Right forelimb (tissue), 1 donor: ENCODE results near the gene ASIC2.

Experiments used
- DNase-seq: peaks from one replicate; pipeline ENCODE4 v3.0.0-alpha.2; 2018

The ASIC2 gene

GRCh38 chr17:33242375-33243124, 50.5 kb downstream of the ASIC2 start:
- DNase-seq, result no peak

GRCh38 chr17:33241390-33241789, 51.7 kb downstream of the ASIC2 start:
- no peak for DNase-seq

- DNase-seq, result no peak
These were observed 52.7 kb downstream of the ASIC2 start for GRCh38 chr17:33240362-33240761.

GRCh38 chr17:33239702-33240101, 53.4 kb downstream of the ASIC2 start:
- DNase-seq, result no peak

- peak; percentile 47 for DNase-seq
These were observed 58.0 kb downstream of the ASIC2 start for GRCh38 chr17:33234930-33235685.

- no peak for DNase-seq
These were observed 58.9 kb downstream of the ASIC2 start for GRCh38 chr17:33234233-33234632.

GRCh38 chr17:33233811-33234177, 59.3 kb downstream of the ASIC2 start:
- no peak for DNase-seq

- no peak for DNase-seq
These were observed 63.6 kb downstream of the ASIC2 start for GRCh38 chr17:33229499-33229898.

GRCh38 chr17:33229028-33229427, 64.1 kb downstream of the ASIC2 start:
- DNase-seq, result no peak

GRCh38 chr17:33228548-33228947, 64.5 kb downstream of the ASIC2 start:
- no peak for DNase-seq

- DNase-seq, result no peak
These were observed 65.2 kb downstream of the ASIC2 start for GRCh38 chr17:33227911-33228310.

- no peak for DNase-seq
These were observed 67.1 kb downstream of the ASIC2 start for GRCh38 chr17:33225994-33226393.

GRCh38 chr17:33225509-33225908, 67.6 kb downstream of the ASIC2 start:
- DNase-seq, result no peak

GRCh38 chr17:33220036-33220435, 73.1 kb downstream of the ASIC2 start:
- no peak for DNase-seq

- no peak for DNase-seq
These were observed 74.1 kb downstream of the ASIC2 start for GRCh38 chr17:33218698-33219601.

GRCh38 chr17:33217891-33218290, 75.2 kb downstream of the ASIC2 start:
- DNase-seq, result no peak

GRCh38 chr17:33214996-33215395, 78.1 kb downstream of the ASIC2 start:
- no peak for DNase-seq

GRCh38 chr17:33210285-33210684, 82.8 kb downstream of the ASIC2 start:
- DNase-seq, result no peak

GRCh38 chr17:33209671-33210070, 83.4 kb downstream of the ASIC2 start:
- no peak for DNase-seq

GRCh38 chr17:33207231-33207630, 85.9 kb downstream of the ASIC2 start:
- DNase-seq, result no peak

- no peak for DNase-seq
These were observed 87.5 kb downstream of the ASIC2 start for GRCh38 chr17:33205552-33205951.

- DNase-seq, result no peak
These were observed 88.4 kb downstream of the ASIC2 start for GRCh38 chr17:33204701-33205100.

- DNase-seq, result no peak
These were observed 88.9 kb downstream of the ASIC2 start for GRCh38 chr17:33204156-33204555.
